Fibroblast of skin of right quadriceps (primary cell): ENCODE results near the gene MDP1.
A peak's percentile ranks its signal among the peaks of the same experiment; 100 is the strongest.

ENCODE experiments used
- DNase-seq: peaks from one replicate; pipeline ENCODE4 v3.0.0-alpha.2; 2013

Gene MDP1

DNA sequence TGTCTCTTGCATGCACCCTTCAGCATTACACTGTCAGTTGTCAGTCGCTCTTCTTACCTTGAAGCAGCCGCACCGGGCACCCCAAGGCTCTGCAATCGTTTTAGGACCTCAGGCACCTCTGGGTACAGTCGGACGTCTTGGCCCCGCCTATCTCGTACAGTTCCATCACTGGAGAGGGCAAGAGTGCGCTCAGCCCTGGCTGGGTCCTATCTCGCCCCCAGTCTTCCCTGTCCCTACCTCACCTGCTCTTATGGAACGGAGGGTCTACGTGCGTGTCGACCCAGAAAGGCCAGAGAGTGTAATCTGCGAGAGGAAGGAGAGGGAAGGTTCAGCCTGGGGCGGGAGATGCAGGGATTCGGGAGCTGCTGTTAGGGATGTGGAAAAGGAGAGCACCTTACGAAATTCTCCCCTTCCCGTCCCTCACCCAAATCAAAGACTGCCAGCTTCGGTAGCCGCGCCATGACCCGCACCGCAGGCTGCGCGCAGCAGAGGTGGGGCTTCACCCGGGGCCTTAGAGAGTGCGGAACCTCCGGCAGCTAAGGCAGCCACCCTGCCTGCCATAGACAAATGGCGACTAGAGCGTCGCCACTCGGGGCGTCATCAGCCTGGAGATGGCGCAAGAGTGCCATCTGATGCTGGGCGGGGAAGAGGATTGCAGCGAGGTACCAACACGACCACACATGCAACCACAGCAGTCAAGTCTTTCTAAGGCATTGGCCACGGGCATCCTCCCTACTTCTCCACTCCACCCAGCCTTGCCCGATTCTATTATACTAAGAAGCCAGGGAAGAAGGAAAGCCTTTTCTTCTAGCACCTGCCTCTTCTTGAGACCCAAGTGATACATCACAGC is at the start of gene MDP1:
Gene MDP1, minus strand, starts transcription at position 572 of the 850 bp plus-strand sequence. Its CDS starts 111 bp downstream, at position 461.
- peak; percentile 82 for DNase-seq

DNA sequence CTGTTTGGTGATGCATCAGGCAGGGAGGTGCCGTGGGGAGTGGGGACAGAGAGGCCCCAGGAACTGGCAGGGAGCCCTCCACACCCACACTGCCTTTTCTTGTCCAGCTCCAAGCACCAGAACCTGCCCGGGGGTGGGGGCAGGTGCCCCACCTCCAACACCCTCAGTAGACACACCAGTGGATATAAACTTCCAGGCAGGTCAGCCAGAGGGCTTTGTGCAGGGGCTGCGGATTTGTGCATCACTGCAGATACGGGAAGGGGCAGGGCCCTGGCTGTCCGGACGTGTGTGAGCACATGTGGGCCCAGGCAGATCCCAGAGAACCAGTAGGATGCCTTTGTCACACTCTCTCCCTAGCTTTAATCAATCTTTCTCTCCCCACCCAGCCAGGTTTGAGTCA is 48.4 kb upstream of the MDP1 start:
- DNase-seq, result no peak

DNA sequence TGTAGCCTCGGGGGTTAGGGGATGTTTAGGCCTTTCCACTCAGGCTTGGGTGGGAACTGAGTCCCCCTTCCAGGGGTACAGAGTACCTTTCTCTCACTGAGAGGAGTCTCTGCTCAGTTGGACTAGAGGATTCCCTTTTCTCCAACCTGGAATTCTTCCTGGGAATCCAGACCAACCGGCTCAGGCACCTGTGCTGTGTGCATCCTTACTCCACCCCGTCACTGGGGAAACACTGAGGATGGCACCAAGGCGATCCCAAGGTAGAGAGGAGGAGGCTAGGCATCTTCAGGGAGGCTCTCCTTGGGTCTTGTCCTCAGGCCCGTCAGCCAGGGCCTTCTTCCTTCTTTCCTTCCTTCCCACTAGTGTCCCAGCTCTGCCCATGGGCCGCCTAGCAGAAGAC is 48.0 kb upstream of the MDP1 start:
- no peak for DNase-seq

DNA sequence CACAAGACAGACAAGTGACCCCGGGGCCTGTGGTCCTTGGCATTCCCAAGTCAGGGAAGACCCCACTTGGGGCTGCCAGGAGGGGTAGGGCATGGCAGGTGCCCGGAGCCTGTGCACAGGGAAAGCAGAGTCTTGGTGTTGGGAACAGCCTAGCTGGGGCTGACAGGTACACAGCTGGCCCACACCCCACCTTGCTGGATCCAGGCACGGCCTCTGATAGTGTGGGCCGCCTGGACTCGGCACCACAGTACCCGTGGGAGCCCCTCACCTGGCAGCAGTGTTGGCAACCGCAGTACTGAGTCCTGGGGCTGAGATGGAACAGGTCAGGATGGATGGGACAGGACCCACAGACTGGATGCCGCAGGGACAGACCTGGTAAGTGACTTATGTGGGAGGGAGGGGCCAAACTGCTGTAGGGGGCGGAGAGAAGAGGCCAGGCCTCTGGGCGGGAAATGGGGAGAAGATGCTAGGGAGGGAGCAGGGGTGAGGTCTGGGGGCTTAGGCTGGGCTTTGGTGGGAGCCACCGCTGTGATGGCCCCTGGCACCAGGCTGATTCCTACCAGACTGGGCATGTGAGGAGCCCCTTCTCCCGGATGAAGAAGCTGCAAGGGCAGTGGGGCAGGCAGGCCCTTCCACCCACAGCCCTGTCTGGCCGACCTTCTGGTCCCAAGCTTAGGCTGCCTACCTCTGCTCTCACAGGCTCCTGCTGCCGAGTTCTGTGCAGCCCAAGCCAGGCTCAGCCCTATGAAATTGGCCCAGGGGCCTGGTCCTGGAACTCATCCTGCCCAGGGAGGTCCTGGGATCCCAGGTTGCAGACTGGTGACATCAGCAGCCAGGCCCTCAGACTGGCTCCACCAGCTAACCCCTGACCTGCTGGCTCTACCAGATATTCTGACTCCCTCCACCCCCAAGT is 47.2 kb upstream of the MDP1 start, which contains the start of gene TGM1:
Gene TGM1, minus strand, starts transcription at position 357 of the 913 bp plus-strand sequence. CDS start 825 bp downstream, outside the sequence.
- no peak for DNase-seq

DNA sequence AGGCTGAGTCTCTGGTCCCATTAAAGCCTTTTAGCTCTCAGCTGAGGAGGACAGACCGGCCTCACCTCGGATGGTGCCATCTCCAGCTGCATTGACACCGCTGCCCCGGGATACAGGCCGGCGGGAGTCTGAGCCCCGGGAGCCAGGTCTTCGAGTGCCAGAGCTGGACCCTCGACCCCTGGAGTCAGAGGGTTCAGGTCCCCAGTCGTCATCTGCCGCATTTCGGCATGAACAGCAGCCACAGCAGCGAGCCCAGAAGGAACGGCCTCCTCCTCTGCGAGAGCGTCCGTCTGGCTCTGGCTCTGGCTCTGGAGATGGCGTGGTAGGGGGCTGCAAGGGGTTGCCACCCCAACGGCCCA is 46.1 kb upstream of the MDP1 start:
- DNase-seq, result no peak

DNA sequence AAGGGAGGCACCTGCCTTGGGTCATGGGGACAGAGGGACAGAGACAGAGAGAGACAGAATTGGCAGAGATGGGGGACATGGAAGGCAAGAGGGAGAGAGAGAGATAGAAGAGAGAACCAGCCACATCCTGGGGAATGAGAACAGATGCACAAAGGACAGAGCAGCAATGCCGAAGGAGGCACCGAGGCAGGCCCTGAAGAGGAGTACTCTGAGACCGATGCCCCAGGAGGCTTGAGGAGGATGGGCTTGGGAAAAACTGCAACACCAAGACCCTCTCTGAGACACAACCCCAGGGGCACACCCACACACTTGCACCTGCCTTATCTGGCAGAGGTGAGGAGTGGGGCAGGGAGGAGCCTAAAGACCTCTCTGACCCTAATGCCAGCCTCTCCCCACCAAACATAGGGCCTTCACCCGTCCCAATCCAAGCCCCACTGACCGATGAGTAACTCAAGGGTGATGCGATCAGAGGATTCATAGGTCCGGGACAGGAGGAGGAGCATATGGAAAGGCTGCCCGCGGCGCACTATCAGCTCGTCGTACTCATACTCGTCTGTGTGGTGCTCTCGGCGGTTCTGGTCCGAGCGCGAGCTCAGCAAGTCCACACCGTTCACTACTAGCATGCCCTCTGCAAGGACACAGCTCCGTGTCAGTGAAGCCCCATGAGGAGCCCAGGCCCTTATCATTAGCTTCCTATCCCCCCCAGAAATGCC is 45.5 kb upstream of the MDP1 start:
- DNase-seq, result no peak

DNA sequence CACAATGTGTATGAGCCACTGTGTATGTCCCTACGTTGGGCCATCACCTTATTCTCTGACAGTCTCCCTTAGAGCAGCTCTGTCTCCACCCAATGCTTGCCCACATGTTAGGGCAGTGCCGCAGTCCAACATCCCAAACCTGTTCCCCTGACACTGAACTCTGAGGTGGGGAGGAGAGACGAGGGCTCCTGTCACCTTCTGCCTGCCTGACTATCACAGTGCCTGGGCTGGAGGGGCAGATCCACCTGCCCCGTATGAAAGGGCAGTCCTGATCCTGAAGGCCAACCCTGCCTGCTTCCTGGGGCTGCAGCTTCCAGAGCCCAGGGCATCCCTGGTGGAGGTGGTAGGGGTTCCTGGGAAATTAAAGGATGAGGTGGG is 44.9 kb upstream of the MDP1 start:
- no peak for DNase-seq

DNA sequence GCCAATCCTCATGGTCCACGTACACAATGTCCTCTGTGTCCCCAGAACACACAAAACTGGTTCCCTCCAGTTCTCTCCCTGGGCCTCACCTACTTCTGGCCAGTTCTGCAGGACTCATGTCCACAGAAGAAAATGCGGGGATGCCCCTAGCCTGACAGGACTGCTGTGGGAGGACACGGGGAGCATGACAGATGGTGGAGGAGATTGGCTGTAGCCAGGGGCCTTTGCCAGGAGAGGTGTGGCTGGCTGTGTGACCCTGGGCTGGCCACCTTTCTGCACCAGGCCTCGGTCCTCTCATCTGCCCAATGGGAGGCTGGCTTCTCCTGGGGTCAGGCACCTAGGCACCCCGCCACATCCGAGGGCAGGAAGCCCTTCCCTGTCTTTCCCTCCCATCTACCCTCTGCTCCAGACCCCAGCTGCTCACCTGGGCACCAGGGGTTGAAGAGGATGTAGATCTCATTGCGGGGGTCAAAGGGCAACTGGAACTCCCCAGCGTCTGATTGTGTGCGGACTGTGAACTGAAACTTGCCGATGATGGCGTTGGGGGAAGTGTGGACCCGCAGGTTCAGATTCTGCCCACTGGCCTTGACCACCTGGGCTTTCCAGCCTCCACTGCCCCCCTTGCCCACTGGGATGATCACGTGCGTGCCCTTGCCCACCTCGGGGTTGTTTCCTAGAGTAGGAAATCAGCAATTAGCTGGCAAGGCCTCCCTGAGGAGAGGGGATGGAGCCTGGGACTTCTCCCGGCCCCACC is 44.3 kb upstream of the MDP1 start:
- DNase-seq, result no peak

DNA sequence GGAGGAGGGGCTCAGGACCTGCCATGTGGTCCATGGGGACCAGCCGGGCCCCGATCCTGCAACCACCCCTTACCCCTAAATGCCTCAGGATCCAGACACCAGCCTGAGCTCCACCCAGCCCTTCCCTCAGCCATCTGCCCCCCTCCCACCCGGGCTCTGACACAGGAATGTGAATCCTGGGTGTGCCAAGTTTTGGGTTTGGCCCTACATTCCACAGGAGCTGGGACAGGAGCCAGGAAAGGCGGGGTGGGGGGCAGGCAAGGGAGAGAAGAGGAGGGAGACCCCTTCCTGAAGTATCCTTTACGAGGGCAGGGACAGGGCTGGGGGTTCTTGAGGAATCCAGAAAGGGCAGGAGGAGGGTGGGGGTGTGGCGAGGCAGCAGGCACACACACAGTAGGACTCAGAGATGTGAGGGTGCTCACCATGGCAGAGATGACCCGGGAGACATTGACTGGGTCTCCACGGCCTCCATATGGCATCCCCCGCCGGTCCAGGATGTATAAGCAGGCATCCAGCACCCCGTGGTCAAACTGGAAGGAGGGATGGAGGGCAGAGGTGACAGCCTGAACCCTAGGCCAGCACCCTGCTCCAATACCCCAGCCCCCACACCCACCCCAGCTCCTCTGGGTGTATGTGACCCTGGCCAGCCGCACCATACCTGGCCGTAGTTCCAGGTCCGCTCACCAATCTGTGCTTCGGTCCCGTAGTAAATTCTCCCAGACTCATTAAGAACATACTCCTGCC is 43.6 kb upstream of the MDP1 start:
- peak; percentile 76 for DNase-seq

DNA sequence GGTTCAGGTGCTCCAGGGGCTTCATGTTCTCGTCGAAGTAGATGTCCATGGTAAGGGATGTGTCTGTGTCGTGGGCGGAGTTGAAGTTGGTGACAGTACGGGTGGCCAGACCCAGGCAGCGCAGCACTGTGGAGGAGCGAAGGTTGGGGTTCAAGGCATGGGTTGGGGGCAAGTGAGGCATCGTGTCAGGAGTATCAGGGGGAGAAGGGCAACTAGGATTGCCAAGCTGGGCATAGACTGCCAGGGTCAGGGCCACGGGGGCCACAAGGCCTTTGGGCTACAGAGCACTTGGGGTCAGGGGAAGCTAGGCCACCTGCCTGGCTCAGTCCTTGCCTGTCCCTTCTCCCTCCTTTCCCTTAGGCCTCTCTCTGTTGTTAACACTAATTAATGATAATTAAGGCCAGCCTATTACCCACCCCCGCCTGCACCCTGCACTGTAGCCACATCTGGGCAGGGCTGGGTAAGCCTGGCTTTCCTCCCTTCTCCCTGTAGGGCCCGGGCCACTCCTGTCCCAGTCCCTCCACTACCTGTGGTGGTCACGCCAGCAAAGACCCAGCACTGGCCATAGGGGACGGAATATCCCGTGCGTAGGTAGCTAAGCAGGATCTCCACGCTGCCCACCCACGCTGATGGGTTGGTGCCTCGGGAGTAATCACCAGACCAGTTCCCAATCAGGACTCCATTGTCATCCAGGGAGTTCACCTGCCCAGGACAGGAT is 42.8 kb upstream of the MDP1 start:
- DNase-seq, result no peak

DNA sequence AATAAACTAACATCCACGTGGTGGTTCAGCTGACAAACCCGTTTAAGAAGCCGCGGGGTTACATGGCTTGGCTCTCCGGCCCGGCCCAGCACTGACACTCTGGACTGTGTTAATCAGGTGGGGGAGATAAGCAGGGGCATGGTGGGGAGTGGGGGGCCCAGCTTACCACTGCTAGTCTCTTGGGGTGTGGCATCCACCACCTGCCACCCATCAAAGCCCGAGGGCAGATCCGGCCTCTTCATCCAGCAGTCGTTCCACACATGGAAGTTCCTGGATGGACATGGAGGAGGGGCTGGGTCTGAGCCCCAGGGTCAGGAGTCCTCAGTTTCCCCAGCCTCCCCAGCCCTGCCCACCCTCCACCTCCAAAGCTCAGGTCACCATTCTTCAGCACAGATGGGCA is 42.3 kb upstream of the MDP1 start:
- DNase-seq, result no peak

DNA sequence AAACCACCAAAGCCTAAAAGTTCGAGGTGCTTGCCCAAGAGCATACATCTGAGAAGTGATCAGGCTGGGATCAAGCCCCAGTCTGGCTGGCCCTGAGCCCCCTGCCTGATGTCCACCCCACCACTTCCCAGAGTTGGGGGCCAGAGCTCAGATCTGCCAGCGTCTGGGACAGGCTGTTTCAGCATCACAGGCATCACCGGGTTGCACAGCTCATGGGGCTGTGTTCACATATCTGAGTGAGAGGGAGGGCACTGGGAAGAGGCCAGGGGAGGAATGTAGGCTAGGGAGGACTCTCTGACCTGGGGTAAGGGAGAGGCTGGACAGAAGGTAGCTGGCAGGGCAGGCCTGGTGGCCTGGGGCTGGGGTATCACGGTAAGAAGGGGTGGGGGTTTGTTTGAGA is 41.1 kb upstream of the MDP1 start:
- no peak for DNase-seq

DNA sequence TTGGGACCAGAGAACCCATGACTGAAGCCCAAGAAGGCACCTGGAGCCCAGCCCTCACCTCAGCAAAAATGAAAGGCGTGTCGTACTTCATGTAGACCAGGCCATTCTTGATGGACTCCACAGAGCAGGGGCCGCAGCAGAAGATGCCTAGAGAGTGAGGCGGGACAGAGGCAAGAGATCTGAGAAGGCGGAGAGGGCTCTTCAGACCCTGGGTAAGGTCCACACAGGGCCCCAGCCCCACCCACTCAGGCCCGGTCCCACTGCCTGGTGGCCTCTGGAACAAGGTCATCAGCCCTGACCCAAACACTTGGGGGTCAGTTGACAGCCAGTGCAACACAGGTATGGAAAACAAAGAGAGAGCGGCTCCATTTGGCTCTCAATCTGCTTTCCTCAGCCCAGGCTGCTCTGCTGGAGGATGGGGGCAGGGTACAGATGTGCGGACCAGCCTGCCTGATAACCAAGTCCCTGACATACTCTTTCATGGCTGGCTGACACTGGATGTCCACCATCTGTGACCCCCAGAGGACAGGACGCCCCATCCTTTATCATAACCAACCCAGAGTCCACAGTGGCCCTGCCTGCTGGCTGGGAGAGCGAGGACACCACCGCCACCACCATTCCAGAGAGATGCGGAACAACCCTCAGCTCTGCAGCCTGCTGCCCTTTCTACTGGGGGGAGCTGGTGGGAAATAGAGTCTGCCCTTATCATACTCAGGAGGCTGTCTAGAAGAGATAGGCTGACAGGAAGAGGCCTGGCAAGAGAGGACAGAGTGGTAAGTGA is 40.3 kb upstream of the MDP1 start:
- DNase-seq, result no peak

DNA sequence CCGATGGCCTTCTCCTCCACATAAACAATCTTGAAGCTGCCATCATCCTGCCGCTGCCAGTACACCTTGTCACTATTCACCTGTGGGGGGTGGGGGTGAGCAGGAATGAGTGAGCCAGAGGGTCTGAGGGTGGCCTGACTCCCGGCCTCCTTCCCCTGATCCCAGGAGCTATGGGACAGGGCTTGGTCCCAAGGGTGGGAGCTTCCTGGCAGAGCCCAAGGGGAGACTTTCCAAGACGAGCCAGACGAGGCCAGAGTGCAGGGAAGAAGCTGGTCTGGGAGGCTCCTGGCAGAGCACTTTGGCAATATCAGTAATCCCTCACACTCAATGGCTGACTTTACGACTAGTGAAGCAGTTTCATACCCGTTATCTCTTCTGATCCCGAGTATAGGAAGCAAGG is 39.6 kb upstream of the MDP1 start:
- DNase-seq, result no peak

DNA sequence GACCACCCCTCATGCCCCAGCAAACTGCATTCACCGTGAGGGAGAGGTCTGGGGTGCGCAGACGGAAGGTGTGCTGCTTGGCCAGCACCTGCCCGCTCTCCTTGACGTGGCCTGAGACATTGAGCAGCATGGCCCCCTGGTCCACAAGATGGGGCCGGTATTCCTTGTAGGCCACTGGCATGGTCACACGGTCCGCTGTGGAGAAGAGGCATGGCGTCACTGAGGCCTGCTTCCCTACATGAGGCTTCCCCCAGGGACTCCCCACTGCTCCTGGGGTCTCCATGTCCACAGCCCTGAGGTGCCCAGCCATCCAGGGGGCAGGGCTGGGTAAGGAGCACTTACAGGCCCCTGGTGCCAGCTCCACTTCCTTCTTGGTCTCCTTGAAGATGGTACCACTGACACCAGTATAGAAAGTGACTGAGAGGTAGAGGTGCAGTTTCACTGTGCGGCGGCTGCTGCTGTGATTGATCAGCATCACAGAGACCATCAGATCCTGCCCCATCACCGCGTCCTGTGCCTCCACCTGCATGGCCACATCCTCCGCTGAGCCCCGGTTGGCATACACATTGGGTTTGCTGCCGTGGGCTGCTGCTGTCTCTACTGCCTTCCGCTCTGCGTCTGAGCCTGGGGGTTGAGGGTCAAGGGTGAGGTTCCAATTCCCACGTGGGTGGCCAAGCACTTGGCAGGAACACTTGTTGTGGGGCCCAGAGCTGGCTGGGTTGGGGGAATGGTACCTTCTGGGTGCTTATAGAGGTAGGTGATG is 38.9 kb upstream of the MDP1 start:
- DNase-seq, result no peak

DNA sequence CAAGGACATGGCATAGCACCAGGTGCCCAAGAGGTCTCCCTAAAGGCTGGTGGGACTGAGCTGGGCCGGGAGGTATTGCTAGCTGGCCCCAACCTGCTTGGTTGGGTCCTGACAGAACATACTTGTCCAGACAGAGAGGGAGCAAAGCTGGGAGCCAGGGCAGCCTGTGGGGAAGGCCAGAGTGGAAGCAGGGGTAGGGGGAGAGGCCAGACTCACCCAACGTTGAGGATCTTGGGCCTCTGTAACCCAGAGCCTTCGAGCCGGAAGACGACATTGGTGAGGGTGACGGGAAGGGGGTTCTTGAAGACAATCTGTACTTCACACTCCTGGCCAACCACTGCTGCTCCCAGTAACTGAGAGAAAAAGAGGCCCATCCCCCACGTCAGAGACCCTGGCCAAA is 38.1 kb upstream of the MDP1 start:
- no peak for DNase-seq

DNA sequence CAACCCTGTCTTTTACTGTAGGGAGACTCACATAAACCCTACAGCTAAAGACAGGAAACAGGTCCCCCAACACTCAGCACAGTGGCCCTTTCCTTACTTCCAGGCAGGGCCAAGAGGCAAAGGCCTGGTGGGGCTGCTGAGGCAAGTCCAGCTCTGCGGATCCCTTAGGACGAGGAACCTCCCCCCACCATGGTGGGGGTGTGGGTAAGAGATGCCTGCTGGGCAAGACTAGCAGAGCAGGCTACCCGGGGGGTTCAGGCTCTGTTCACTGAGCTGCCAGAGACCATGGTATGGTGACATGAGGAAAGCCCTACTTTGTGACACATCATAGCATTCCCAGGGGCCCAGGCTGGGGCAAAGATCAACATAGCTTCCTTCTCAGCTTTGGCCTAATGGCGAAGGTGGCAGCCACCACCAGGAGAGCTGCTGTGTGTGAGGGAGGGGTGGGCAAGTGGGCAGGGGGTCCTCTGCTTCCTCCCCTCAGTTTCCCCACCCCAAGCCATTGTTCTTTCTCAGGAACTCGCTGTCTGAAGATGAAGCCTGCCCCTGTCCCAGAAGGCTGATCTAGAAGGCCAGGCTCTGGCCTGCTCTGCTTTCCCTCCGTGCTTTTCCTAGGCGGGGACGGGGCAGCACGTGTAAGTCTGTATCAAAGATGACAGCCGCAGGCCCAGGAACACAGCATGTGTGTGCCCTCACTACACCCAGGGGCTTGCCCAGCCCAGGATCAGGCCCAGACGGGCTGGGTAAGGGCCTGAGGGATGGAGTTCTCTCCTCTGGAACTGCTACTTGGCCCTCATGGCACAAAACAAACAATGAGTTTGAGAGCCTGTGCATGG is 36.6 kb upstream of the MDP1 start:
- no peak for DNase-seq

DNA sequence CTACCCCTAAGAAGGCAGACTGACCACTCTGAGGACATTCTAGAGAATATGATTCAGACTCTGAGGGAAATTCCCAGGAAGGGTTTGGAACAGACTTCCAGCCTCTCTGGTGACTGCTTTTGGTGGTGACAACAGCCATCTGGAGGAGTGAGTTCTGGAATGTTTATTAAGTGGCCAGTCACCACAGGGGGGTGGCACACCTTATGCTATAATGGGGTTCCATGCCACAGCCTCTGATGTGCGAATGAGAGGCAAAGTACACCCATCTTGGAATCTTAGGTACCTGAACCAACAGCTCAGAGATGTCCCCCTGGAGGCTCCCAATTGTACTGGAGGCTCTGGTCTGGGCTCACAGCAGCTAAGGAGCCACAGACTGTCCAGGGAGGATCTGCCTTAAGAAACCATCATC is 36.0 kb upstream of the MDP1 start:
- peak; percentile 12 for DNase-seq

DNA sequence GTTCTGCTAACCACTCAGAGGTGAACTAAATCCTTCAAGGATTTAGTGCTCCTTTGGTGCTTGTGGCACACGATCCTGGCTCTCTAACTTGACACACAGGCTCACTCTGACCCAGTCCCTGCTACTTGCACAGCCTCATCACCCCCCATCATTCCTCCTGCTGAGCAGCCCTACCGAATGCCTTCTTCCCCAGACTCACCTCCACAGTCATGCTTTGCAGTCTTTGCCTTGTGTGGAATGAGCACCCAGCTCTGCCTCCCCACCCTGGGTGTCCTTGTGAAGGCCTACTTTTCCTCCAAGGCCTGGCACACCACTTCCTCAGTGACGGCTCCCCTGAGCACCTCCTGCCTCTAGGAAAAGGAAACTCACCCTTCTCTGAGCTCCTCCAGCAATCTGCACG is 34.5 kb upstream of the MDP1 start:
- no peak for DNase-seq
